ENCODE measurements around the gene ZNF561. TPM values are rescaled to one million over a fixed set of nuclear protein-coding genes. Genes with fewer than 3 reads are reported as not detected.
"Not testable (repeated sequence)": the region's sequence is repeated elsewhere in the genome, so short reads cannot be mapped to it uniquely, and the experiment has no call there.

ZNF561 gene
- total RNA-seq = 34.7 TPM
- long read RNA-seq, full-length matches to known transcripts = 7 of 12 reads
- long read RNA-seq, partial matches to known transcripts = 0 of 12 reads
- long read RNA-seq, other reads (novel, unspliced or antisense) = 5 of 12 reads

- Histone ChIP-seq H3K4me3 (peak within 1 kb of the TSS; percentile 96), H3K27me3 (no peaks in the 10 kb centered on the region), H3K9me3 (no peaks in the 10 kb centered on the region), H3K36me3 (peaks cover 31% of the 10 kb centered on the region), H3K27ac (peak within 1 kb of the TSS; percentile 93), H3K4me1 (peaks cover 16% of the 10 kb centered on the region)
- peak; percentile 95 for ATAC-seq
- TF ChIP-seq CTCF (IDR thresholded peaks at IDR 0.05) = no peak
- peak; percentile 92 for DNase-seq
- intact Hi-C loops (cut with DNase I) = loop anchor here (10.0 kb wide), 1 partner anchor 183 kb away; no protein-coding TSS in a partner anchor
Observed at GRCh38 chr19:9621156-9622037, at the start of gene ZNF561. ZNF561 (minus strand) TSS chr19:9621232; CDS start chr19:9619456, 1,776 bp downstream.

GRCh38 chr19:9668544-9668943 lies 47.5 kb upstream of the ZNF561 start:
- Histone ChIP-seq H3K4me1 (no peaks in the 10 kb centered on the region), H3K27me3 (no peaks in the 10 kb centered on the region), H3K4me3 (no peak overlapping the region), H3K9me3 (peaks cover 29% of the 10 kb centered on the region), H3K27ac (no peak overlapping the region), H3K36me3 (no peaks in the 10 kb centered on the region)
- intact Hi-C loops (cut with DNase I) = no loop called here
- DNase-seq (no peak), ATAC-seq (no peak)
- TF ChIP-seq CTCF (IDR thresholded peaks at IDR 0.05) = no peak

- Histone ChIP-seq H3K9me3 (peaks cover 23% of the 10 kb centered on the region), H3K27ac (no peak overlapping the region), H3K27me3 (no peaks in the 10 kb centered on the region), H3K4me1 (no peaks in the 10 kb centered on the region), H3K36me3 (no peaks in the 10 kb centered on the region), H3K4me3 (no peak overlapping the region)
- TF ChIP-seq CTCF (IDR thresholded peaks at IDR 0.05) = no peak
- no peak for ATAC-seq
- intact Hi-C loops (cut with DNase I) = no loop called here
- no peak for DNase-seq
Observed at GRCh38 chr19:9667898-9668297, 46.9 kb upstream of the ZNF561 start.

GRCh38 chr19:9658769-9659168 lies 37.7 kb upstream of the ZNF561 start:
- TF ChIP-seq CTCF (IDR thresholded peaks at IDR 0.05) = no peak
- no peak overlapping the region for H3K4me3 ChIP-seq
- H3K27me3 ChIP-seq = no peaks in the 10 kb centered on the region
- no peak for ATAC-seq
- H3K9me3 ChIP-seq = no peaks in the 10 kb centered on the region
- intact Hi-C loops (cut with DNase I) = no loop called here
- no peaks in the 10 kb centered on the region for H3K4me1 ChIP-seq
- no peak overlapping the region for H3K27ac ChIP-seq
- peaks cover 64% of the 10 kb centered on the region for H3K36me3 ChIP-seq
- no peak for DNase-seq

- intact Hi-C loops (cut with DNase I); ATAC-seq: not testable (repeated sequence)
Observed at GRCh38 chr19:9653066-9653555, 32.1 kb upstream of the ZNF561 start.

GRCh38 chr19:9651464-9651863 lies 30.4 kb upstream of the ZNF561 start:
- peaks cover 72% of the 10 kb centered on the region for H3K36me3 ChIP-seq
- H3K4me3 ChIP-seq; intact Hi-C loops (cut with DNase I); H3K27me3 ChIP-seq; H3K27ac ChIP-seq; H3K4me1 ChIP-seq; ATAC-seq; DNase-seq: not testable (repeated sequence)
- peaks cover 18% of the 10 kb centered on the region for H3K9me3 ChIP-seq

More at GRCh38 chr19:9653066-9653555, 32.1 kb upstream of the ZNF561 start:
- not testable (repeated sequence) for H3K4me3 ChIP-seq, H3K27ac ChIP-seq, DNase-seq, H3K4me1 ChIP-seq, H3K27me3 ChIP-seq
- Histone ChIP-seq H3K9me3 (peaks cover 18% of the 10 kb centered on the region), H3K36me3 (peaks cover 81% of the 10 kb centered on the region)

Measured in upper lobe of right lung (tissue), 1 donor.